GM19468 (cell line): ENCODE results near the gene HRK.
"Not testable (repeated sequence)": the region's sequence is repeated elsewhere in the genome, so short reads cannot be mapped to it uniquely, and the experiment has no call there.

Experiments
- ATAC-seq: cut with Tn5 transposase; IDR thresholded peaks from one replicate; pipeline ENCODE4 v1.9.1; 2021; ENCODE audit warnings: mild to moderate bottlenecking, moderate library complexity, moderate number of reproducible peaks; ENCODE audit not compliant: unreplicated experiment; ENCODE audit errors: extremely low read depth

The HRK gene

DNA sequence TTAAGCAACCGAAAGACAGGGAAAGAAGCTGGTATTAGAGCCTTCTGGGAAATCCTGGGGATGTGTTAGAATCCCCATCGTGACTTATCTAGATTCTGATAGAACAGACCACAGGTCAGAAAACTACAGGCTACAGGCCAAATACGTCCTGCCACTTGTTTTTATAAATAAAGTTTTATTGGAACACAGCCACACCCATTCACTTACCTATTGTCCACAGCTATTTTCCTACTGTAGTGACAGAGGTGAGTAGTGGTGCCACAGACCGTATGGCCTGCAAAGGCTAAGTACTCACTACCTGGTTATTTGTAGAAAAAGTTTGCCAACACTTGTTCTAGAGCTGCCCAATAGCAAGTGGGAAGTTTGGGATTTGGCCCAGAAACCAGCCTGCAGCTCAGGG is 53.8 kb downstream of the HRK start:
- ATAC-seq, result no peak

DNA sequence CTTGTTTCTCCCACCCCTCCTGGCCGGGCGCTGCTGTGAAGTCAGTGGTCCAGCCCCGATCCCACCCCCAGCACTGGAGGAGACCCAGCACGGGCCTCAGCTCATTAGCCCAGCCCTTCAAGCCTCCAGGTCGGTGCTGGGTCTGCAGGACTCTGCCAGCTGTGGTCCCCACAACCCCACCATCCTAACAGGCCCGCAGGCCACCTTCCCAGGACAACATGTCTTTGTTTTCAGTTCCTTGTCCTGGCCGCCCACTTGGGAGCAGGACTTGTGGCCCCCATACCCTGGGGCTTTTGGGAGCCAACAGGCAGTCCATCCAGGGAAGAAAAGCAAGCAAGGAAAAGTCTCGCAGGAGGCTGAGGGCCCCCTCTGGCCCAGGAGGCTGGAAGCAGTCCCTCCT is 60.0 kb downstream of the HRK start:
- no peak for ATAC-seq

DNA sequence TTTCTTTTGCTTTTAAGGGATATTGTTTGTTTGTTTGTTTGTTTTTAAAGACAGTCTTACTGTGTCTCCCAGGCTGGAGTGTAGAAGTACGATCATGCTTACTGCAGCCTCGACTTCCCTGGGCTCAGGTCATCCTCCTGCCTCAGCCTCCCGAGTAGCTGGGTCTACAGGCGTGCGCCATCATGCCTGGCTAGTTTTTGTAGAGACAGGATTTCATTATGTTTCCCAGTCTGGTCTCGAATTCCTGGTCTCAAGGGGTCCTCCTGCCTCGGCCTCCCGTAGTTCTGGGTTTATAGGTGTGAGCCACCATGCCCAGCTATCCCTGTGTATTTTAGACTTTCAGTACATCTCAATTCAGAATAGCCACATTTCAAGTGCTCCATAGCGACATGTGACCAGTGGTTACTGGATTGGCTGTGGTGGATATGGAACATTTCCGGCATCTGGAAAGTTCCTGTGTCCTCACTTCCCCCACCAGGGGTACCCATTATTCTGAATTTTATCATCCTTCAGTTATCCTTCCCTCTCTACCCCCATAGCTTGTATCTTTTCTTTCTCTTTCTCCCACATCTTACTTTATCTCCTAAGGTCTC is 61.1 kb downstream of the HRK start:
- no peak for ATAC-seq

DNA sequence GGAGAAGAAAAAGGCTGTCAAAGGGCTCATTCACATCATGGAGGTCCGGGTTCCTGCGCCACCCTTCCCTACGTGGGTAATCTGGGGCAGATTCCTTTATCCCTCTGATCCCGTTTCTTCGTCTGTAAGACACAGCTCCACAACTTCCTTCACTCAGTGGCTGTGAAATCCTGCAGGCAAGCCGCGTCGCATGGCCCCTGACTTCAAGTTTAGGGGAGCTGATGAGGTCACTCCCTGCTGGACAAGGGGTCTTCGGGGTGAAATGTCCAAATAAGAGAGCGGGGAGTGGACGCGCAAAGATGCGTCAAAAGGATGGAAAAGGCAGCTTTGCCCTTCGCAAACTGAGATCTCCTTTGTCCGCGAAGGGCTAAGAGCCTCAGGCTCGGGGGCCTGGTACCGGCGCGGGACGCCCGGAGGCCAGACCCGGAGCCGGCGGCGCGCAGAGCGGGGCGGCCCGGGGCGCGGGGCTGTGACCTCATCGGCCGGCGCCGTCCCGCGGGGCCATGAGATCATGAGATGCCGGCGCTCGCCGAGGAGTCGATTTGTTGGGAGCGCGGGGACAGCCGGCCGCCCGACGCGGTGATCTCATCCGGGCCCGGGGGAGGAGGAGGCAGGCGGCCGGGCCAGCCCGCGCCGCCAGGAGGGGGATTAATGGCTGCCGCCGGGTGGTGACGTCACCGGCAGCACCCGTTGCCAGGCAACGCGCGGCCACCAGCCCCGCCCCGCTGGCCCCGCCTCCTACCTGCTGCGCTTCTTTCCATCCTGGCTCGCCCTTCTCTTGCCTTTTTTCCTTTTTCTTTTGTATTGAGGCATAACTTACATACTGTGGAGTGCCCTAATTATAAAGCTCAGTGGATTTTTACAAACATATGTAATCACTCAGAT is 62.1 kb downstream of the HRK start:
- peak; percentile 84 for ATAC-seq

DNA sequence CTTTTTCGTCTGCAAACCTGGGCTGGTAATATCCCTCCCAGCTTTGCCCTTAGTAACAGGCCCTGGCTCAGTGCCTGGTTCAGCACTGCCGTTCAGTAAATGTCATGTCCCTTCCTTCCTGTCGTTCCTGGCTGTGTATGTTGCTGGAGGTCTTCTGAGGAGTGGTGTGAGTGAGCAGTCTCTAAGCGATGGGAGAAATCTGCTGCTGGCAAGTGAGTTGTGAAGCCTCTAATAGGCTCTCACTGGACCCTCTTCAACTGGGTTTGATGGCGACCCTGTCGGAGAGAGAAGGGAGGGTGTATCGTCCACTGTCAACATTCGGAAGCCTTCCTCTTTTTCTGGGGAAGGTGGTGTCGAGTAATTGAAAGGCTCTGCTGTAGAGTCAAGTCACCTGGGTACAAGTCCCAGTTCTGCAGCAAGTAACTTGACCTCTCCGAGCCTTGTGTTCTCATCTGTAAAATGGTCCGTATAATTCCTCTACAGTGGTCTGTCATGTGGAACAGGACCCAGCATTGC is 62.8 kb downstream of the HRK start:
- ATAC-seq, result no peak

DNA sequence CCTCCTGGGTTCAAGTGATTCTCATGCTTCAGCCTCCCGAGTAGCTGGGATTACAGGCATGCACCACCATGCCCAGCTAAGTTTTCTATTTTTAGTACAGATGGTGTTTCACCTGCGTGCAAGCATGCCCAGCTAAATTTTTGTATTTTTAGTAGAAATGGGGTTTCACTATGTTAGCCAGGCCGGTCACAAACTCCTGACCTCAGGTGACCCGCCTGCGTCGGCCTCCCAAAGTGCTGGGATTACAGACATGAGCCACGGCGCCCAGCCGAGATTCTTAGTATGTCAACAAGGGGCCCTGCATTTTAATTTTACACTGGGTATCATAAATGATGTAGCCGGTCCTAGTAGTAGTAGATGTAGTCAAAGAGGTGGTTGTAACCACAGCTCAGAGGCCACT is 66.5 kb downstream of the HRK start:
- not testable (repeated sequence) for ATAC-seq

DNA sequence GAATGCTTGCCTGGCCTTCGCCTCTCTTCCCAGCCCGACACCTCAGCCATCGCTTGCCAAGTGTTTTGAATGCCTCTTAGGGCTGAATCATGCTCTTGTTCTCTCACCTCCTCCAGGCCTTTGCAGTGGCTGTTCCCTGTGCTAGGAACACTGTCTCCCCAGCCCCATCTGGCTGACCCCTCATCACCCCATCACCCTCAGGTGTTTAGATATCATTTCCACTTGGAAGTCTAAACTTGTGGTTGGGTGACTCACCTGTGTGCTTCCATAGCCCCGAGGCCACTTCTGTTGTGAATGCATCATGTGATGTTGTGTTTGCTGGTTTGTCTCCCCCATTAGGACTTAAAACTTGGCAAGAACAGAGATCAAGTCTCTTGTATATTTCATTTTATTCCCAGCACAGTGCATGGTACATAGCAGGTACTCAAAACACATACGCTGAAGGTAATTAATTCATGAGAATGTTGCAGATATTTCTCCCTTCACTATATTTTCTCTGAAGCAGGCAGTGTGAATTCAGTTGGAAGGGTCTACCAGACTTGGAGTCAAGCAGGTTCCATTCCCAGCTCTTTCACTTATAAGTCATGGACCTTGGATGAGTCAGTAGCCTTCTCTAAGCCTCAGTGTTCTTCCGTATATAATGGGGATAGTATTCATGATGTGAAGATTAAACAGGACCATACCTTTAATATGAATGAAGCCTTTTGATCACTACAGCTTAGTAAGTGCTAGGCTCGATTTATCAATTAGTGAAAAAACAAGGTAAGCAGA is 67.8 kb downstream of the HRK start:
- ATAC-seq, result no peak

DNA sequence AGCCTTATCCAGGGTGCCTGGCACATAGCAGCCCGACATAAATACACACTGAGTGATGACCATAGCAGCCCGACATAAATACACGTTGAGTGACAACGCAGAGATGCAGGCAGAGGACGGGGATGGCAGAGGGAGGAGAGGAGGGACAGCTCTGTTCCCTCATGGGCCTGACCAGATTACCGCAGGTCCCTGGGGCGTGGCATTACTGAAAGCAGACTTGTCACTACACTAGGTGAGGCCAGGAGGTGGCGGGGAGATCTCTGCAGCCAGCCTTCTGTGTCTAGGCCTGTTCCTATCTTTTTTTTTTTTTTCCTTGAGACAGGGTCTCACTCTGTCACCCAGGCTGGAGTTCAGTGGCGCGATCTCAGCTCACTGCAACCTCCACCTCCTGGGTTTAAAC is 69.0 kb downstream of the HRK start:
- no peak for ATAC-seq

DNA sequence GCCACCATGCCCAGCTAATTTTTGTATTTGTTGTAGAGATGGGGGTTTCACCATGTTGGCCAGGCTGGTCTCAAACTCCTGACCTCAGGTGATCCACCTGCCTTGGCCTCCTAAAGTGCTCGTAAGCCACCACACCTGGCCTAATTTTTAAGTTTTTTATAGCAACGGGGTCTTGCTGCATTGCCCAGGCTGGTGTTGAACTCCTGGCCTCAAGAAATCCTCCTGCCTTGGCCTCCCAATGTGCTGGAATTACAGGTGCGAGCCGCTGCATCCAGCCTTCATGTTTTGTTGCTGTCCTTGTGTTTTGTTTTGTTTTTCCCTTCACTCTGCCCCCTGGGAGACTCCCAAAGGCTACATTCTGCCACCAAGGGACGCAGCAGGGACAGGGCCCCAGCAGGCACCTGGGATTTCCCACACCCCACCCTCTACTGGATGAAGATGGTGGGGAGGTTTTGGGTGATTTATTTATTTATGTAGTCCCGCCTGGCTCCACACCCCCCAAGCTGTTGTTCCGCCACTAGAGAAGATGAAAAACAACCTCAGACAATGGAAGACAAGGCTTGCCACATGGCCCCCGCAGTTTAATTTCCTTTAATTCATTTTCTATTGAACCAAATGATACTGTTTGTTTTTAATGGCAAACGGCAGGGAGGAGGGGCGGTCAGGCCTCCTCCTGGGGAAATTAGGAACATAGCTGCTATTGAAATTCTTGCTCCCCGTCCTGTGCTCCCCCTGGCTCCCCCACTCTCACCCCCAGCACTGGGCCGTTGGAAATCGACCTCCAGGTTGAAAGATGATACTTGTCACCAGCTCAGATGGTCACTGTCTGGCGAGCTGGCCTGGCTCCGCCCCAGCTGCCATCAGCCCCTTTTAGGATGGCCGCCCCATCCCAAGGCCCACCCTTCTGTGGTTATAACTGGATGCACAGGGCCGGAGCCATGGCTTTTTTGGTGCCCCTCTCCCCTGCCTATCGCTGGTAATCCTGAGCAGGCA is 72.8 kb downstream of the HRK start:
- no peak for ATAC-seq

DNA sequence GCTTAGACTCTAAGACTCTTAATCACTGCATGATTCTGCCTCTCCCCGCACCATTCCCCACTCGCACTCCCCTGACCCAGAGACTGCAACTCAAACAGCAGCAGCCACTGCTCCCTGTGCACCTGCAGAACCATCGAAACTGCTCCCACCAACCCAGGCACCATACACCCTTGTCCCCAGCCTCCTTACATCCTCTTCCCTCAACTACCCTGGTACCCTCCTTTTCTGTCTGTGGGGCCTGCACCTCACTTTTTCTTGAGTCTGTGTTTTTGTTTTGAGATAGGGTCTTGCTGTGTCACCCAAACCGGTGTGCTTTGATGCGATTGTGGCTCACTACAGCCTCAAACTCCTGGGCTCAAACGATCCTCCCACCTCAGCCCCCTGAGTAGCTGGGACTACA is 73.7 kb downstream of the HRK start:
- no peak for ATAC-seq

DNA sequence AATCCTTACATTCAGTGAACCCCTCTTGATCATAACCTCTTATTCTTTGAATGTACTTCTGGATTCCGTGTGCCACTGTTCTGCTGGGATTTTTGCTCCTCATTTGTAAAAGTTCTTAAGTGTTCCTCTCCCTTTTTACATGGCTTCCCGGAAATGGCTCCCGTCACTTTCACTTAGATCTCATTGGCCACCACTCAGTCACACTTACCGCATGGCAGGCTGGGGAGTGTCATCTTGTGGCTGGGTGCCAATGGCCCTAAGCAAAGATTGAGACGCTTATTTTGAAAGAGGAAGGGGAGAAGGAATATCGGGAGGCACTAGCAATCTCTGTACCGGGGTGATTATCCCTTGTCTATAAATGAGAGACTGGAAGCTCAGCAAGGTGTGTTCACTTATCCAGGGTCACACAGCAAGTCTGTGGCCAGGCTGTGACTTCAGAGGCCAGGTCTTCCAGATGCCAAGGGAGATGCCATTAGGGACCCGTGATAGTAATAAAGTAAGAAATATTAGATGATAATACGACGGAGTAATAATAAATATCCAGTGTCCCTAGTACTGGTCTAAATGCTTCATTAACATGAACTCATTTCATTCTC is 74.3 kb downstream of the HRK start:
- ATAC-seq, result no peak
